ENCODE measurements around the gene PTPRT. TPM values are rescaled to one million over a fixed set of nuclear protein-coding genes. Genes with fewer than 3 reads are reported as not detected.

The PTPRT gene
- total RNA-seq, 1 experiment from 2014 or later, result not detected

DNA sequence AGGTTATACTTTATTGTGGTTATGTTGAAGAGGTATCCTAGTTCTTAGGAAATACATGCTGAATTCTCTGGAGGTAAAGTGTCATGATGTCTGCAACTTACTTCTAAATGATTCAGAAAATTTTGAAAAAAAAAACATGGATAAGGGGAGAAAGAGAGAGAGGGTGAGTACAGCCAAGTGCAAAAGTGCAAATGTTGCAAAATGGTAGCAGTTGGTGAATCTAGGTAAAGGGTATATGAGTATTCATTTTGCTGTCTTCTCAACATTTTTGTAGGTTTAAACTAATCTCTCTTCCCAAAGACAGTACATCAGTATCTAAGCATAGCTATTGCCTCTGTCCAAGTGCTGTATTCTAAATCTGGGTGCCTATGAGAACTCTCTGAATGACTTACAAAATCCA, 992.1 kb downstream of the PTPRT start:
- H3K9me3 ChIP-seq (ENCODE audit: control insufficient read depth, insufficient read depth, low read depth, low read length), result no peaks in the 10 kb centered on the region
- in situ Hi-C loops (cut with HindIII; ENCODE audit: low pct_unique_long_range_greater_than_20kb, low sequenced_read_pairs) (no loop called here), intact Hi-C loops (cut with micrococcal nuclease; ENCODE audit: unreplicated experiment) (no loop called here)
- H3K4me3 ChIP-seq (ENCODE audit: low read depth in 2 of 2, low read length in 2 of 2), result no peak overlapping the region
- TF ChIP-seq CTCF (IDR thresholded peaks at IDR 0.05) (no peak), POLR2AphosphoS5 (IDR thresholded peaks at IDR 0.05; ENCODE audit: low read depth, low read length) (no peak), REST (IDR thresholded peaks at IDR 0.05; ENCODE audit: insufficient read depth in 1 of 2, low read depth in 2 of 2, low read length in 1 of 2) (no peak), SIN3A (IDR thresholded peaks at IDR 0.05; ENCODE audit: borderline replicate concordance, insufficient read depth, low read depth, low read length) (no peak), TCF7L2 (IDR thresholded peaks at IDR 0.05; ENCODE audit: low read depth, low read length) (no peak)
- no TSS peak for BruUV-seq (replicated peaks)
- H3K27ac ChIP-seq (ENCODE audit: low read length), result no peak overlapping the region
- DNase-seq (ENCODE audit: low read depth, low spot score), result no peak
- H3K4me1 ChIP-seq (ENCODE audit: control insufficient read depth, insufficient read depth, low read length), result no peaks in the 10 kb centered on the region
- POLR2A ChIA-PET, result no interaction called here
- ATAC-seq, result no peak
- CTCF ChIA-PET, result no interaction called here
- H3K27me3 ChIP-seq (ENCODE audit: control insufficient read depth, insufficient read depth, low read length), result no peaks in the 10 kb centered on the region
- no peaks in the 10 kb centered on the region for H3K36me3 ChIP-seq (ENCODE audit: control insufficient read depth, insufficient read depth, low read length)

DNA sequence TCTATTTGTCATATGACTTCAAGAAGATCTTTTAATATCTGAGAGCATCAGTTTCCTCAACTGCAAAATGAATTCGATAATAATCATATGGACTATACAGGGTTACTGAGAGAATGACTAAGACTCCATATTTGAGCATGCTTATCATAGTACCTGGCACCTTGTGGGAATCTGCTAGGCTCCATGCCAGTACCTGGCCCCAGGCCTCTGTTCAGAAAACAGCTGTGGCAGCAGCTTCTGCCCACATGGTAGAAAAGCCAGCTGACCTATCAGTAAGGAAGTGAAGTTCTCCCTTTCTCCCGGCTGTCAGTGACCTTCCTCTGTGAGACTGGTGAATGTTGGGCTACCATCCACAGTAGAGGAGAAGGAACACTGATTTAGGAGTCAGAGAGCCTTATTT, 996.6 kb downstream of the PTPRT start:
- in situ Hi-C loops (cut with HindIII; ENCODE audit: low pct_unique_long_range_greater_than_20kb, low sequenced_read_pairs), result no loop called here
- no peaks in the 10 kb centered on the region for H3K36me3 ChIP-seq (ENCODE audit: control insufficient read depth, insufficient read depth, low read length)
- ChIA-PET POLR2A (no interaction called here), CTCF (no interaction called here)
- no peak overlapping the region for H3K4me3 ChIP-seq (ENCODE audit: low read depth in 2 of 2, low read length in 2 of 2)
- no peaks in the 10 kb centered on the region for H3K9me3 ChIP-seq (ENCODE audit: control insufficient read depth, insufficient read depth, low read depth, low read length)
- ATAC-seq, result no peak
- H3K27me3 ChIP-seq (ENCODE audit: control insufficient read depth, insufficient read depth, low read length), result no peaks in the 10 kb centered on the region
- no peak for TF ChIP-seq REST (IDR thresholded peaks at IDR 0.05; ENCODE audit: insufficient read depth in 1 of 2, low read depth in 2 of 2, low read length in 1 of 2)
- TF ChIP-seq TCF7L2 (IDR thresholded peaks at IDR 0.05; ENCODE audit: low read depth, low read length), result no peak
- TF ChIP-seq POLR2AphosphoS5 (IDR thresholded peaks at IDR 0.05; ENCODE audit: low read depth, low read length), result no peak
- no peak for TF ChIP-seq CTCF (IDR thresholded peaks at IDR 0.05)
- TF ChIP-seq SIN3A (IDR thresholded peaks at IDR 0.05; ENCODE audit: borderline replicate concordance, insufficient read depth, low read depth, low read length), result no peak
- no peak for DNase-seq (ENCODE audit: low read depth, low spot score)
- BruUV-seq (replicated peaks), result no TSS peak
- intact Hi-C loops (cut with micrococcal nuclease; ENCODE audit: unreplicated experiment), result no loop called here
- no peaks in the 10 kb centered on the region for H3K4me1 ChIP-seq (ENCODE audit: control insufficient read depth, insufficient read depth, low read length)
- H3K27ac ChIP-seq (ENCODE audit: low read length), result no peak overlapping the region

Measured in Panc1 (cell line).